ENCODE measurements around the gene ARHGAP25. TPM values are rescaled to one million over a fixed set of nuclear protein-coding genes. Genes with fewer than 3 reads are reported as not detected.

The ARHGAP25 gene
- total RNA-seq, 2 experiments from 2014 or later = 18.6 to 43.8 TPM

- POLR2A ChIA-PET = interaction anchor here (0.6 to 1.1 kb wide), 3 partner anchors 18 to 124 kb away, joined by 3 to 4 read pairs (median 3); no protein-coding TSS in a partner anchor
- DNase-seq (ENCODE audit: low spot score) = peak; percentile 13
- Histone ChIP-seq H3K4me3 (ENCODE audit: low read depth, low read length, poor library complexity, severe bottlenecking) (no peak overlapping the region), H4K20me1 (ENCODE audit: insufficient read depth, low read length) (no peaks in the 10 kb centered on the region), H3K9me3 (ENCODE audit: low read length) (no peaks in the 10 kb centered on the region), H2AFZ (ENCODE audit: low read length) (peak overlapping the region; percentile 19; the same call in 1 of the 2 replicates), H3K36me3 (ENCODE audit: insufficient read depth, low read length) (no peaks in the 10 kb centered on the region), H3K9me2 (ENCODE audit: insufficient read depth, low read length) (no peaks in the 10 kb centered on the region), H3K79me2 (ENCODE audit: insufficient read depth, low read depth, low read length) (no peaks in the 10 kb centered on the region), H3K4me2 (ENCODE audit: low read length) (no peak overlapping the region), H3K4me1 (ENCODE audit: insufficient read depth, low read length, poor library complexity, severe bottlenecking) (no peaks in the 10 kb centered on the region), H3K27ac (ENCODE audit: low read depth, low read length, poor library complexity, severe bottlenecking) (no peak overlapping the region)
- no TSS peak for BruUV-seq (replicated peaks)
- intact Hi-C loops (cut with micrococcal nuclease; ENCODE audit: unreplicated experiment) = no loop called here
- CTCF ChIA-PET (ENCODE audit: unreplicated experiment) = no interaction called here
- TF ChIP-seq EZH2phosphoT487 (IDR thresholded peaks at IDR 0.05; ENCODE audit: borderline replicate concordance, low read depth, low read length) (no peak), CTCF (conservative IDR thresholded peaks at IDR 0.05; ENCODE audit: low read length) (no peak)
These were observed 135.6 kb downstream of the ARHGAP25 start for GRCh38 chr2:68870215-68870614.

GRCh38 chr2:68871159-68871764, 136.7 kb downstream of the ARHGAP25 start, which contains the start of gene BMP10:
BMP10 (minus strand) TSS chr2:68871397; CDS start chr2:68871358, 39 bp downstream.
- POLR2A ChIA-PET = interaction anchor here (1.9 kb wide), 1 partner anchor 12 kb away, joined by 5 read pairs; no protein-coding TSS in a partner anchor
- no peaks in the 10 kb centered on the region for H3K4me1 ChIP-seq (ENCODE audit: insufficient read depth, low read length, poor library complexity, severe bottlenecking)
- CTCF ChIA-PET (ENCODE audit: unreplicated experiment) = no interaction called here
- H3K27ac ChIP-seq (ENCODE audit: low read depth, low read length, poor library complexity, severe bottlenecking) = no peak within 1 kb of the TSS
- DNase-seq (ENCODE audit: low spot score) = no peak
- TF ChIP-seq EZH2phosphoT487 (IDR thresholded peaks at IDR 0.05; ENCODE audit: borderline replicate concordance, low read depth, low read length) = no peak
- no peak for TF ChIP-seq CTCF (conservative IDR thresholded peaks at IDR 0.05; ENCODE audit: low read length)
- no peak within 1 kb of the TSS for H3K4me2 ChIP-seq (ENCODE audit: low read length)
- H3K9me3 ChIP-seq (ENCODE audit: low read length) = no peaks in the 10 kb centered on the region
- no TSS peak for BruUV-seq (replicated peaks)
- no peaks in the 10 kb centered on the region for H3K36me3 ChIP-seq (ENCODE audit: insufficient read depth, low read length)
- no peak within 1 kb of the TSS for H3K4me3 ChIP-seq (ENCODE audit: low read depth, low read length, poor library complexity, severe bottlenecking)
- no peaks in the 10 kb centered on the region for H3K9me2 ChIP-seq (ENCODE audit: insufficient read depth, low read length)
- intact Hi-C loops (cut with micrococcal nuclease; ENCODE audit: unreplicated experiment) = no loop called here
- H3K79me2 ChIP-seq (ENCODE audit: insufficient read depth, low read depth, low read length) = no peaks in the 10 kb centered on the region
- H2AFZ ChIP-seq (ENCODE audit: low read length) = peak within 1 kb of the TSS; percentile 19; the same call in 1 of the 2 replicates
- no peaks in the 10 kb centered on the region for H4K20me1 ChIP-seq (ENCODE audit: insufficient read depth, low read length)

Other genes starting within 250 kb of the ARHGAP25 start
- 0.08 and 0.28 TPM in 2 replicates for gene PROKR1, start 91.2 kb upstream of the ARHGAP25 start, total RNA-seq (2014; rRNA removed; shearing (Covaris generic))
- not detected in 2 replicates for gene PROKR1, start 91.2 kb upstream of the ARHGAP25 start, total RNA-seq (2022)
- gene BMP10, start 136.6 kb downstream of the ARHGAP25 start, total RNA-seq (2014; rRNA removed; shearing (Covaris generic)) = not detected in 2 replicates
- not detected in 2 replicates for gene BMP10, start 136.6 kb downstream of the ARHGAP25 start, total RNA-seq (2022)
- gene GKN2, start 218.1 kb downstream of the ARHGAP25 start, total RNA-seq (2014; rRNA removed; shearing (Covaris generic)) = not detected in 2 replicates
- gene GKN2, start 218.1 kb downstream of the ARHGAP25 start, total RNA-seq (2022) = not detected in 2 replicates
- not detected in 2 replicates for gene GKN1, start 239.8 kb downstream of the ARHGAP25 start, total RNA-seq (2014; rRNA removed; shearing (Covaris generic))
- not detected in 2 replicates for gene GKN1, start 239.8 kb downstream of the ARHGAP25 start, total RNA-seq (2022)